C4-2B (cell line): ENCODE results near the gene C4B.

Experiments used
- CTCF ChIP-seq: fragments of 450-650 bp; conservative IDR thresholded peaks from 2 replicates; pipeline ENCODE4 v1.5.1; 2017; ENCODE audit warnings: mild to moderate bottlenecking
- ZFX ChIP-seq: fragments of 450-650 bp; IDR thresholded peaks from 2 replicates; pipeline ENCODE4 v1.6.1; 2017

DNA sequence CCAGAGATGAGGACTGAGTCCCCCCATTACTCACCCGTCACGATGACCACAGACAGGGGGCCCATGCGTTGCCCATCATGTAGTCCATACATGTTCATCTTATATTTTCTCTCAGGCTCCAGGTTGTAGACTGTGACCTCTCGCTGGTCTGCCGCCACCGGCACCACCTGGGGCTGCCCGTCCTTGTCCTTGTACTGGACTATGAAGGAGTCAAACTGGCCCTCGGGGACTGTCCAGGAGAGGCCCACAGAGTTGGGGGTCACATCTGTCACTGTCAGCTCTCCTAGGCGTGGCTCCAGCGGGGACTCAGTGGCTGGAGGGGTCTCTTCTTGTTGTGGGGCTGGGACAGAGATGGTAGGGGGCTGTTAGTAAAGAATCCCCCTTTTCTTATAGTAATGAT, 59.0 kb downstream of the C4B start:
- TF ChIP-seq CTCF (no peak), ZFX (no peak)
